Lower leg skin (tissue), 4 donors: Measurements from ENCODE around the gene PAWR. TPM values are rescaled to one million over a fixed set of nuclear protein-coding genes. Genes with fewer than 3 reads are reported as not detected.

Experiments used
- DNase-seq, 2 donors: peaks; one replicate each; pipeline ENCODE4 v3.0.0-alpha.2; 2019; ENCODE audit warnings: low spot score in 2 of 2
- H3K4me3 ChIP-seq: fragments of 200-600 bp; sonication (generic); 2 replicates; pipeline ENCODE4 v1.5.1; 2017; ENCODE audit warnings: mild to moderate bottlenecking, low read depth; ENCODE audit not compliant: poor library complexity, severe bottlenecking
- CTCF ChIP-seq, 3 donors: fragments of 450-650 bp; IDR thresholded peaks; one replicate each; pipeline ENCODE4 v1.5.1; 2016; ENCODE audit warnings: antibody characterized with exemption in 3 of 3, mild to moderate bottlenecking in 3 of 3, moderate library complexity in 2 of 3
- POLR2A ChIP-seq, 2 donors: fragments of 450-650 bp; IDR thresholded peaks; one replicate each; pipeline ENCODE4 v1.6.1; 2016 to 2017; ENCODE audit warnings: antibody characterized with exemption in 2 of 2, mild to moderate bottlenecking in 1 of 2, moderate library complexity in 1 of 2
- WGBS, 2 donors: methylation state at CpG; one replicate each; pipeline ENCODE4 v1.1.5; 2018; 5-methylcytosine and 5-hydroxymethylcytosine counted together
- intact Hi-C: fragments of 100-400 bp; cut with DNase I; formaldehyde crosslinking; loops from one replicate; pipeline ENCODE4 v1.15.0; 2023; ENCODE audit warnings: low total_unique reads
- total RNA-seq, 4 donors: library from RNA; depleted of rRNA; stranded (reverse); fragments of >200 nt; gene quantifications; one replicate each; pipeline ENCODE4 v1.1.0, GENCODE V29; 2016

PAWR gene
- total RNA-seq, 4 donors from 2014 or later, result 53.6 to 115 (median 65.6) TPM

GRCh38 chr12:79624378-79624777 is 66.4 kb downstream of the PAWR start:
- WGBS, 2 donors, result 87% methylated on average over 2 of the region's 2 CpGs
- intact Hi-C loops, result no loop called here
- no peak for DNase-seq
- H3K4me3 ChIP-seq, result no peak overlapping the region
- TF ChIP-seq CTCF (IDR thresholded peaks at IDR 0.05), result no peak
- no peak for TF ChIP-seq POLR2A (IDR thresholded peaks at IDR 0.05)

GRCh38 chr12:79619872-79620562 is 70.7 kb downstream of the PAWR start:
- no peak for TF ChIP-seq CTCF (IDR thresholded peaks at IDR 0.05)
- TF ChIP-seq POLR2A (IDR thresholded peaks at IDR 0.05), result no peak
- intact Hi-C loops, result no loop called here
- DNase-seq, result no peak
- 73 to 86% methylated on average over 3 of the region's 3 CpGs for WGBS, 2 donors
- no peak overlapping the region for H3K4me3 ChIP-seq

- 51 to 58% methylated on average over 2 of the region's 2 CpGs for WGBS, 2 donors
- H3K4me3 ChIP-seq, result no peak overlapping the region
- no peak for DNase-seq
- intact Hi-C loops, result no loop called here
- TF ChIP-seq CTCF (IDR thresholded peaks at IDR 0.05) (no peak), POLR2A (IDR thresholded peaks at IDR 0.05) (no peak)
Measured at GRCh38 chr12:79618848-79619404, 71.8 kb downstream of the PAWR start.

GRCh38 chr12:79617696-79618095 is 73.1 kb downstream of the PAWR start:
- 95 to 96% methylated on average over 4 of the region's 4 CpGs for WGBS, 2 donors
- intact Hi-C loops, result no loop called here

GRCh38 chr12:79615596-79616560 is 74.9 kb downstream of the PAWR start:
- DNase-seq, result no peak
- TF ChIP-seq POLR2A (IDR thresholded peaks at IDR 0.05) (no peak), CTCF (IDR thresholded peaks at IDR 0.05) (no peak)
- H3K4me3 ChIP-seq, result no peak overlapping the region
- 82 to 86% methylated on average over 7 of the region's 7 CpGs for WGBS, 2 donors
- intact Hi-C loops, result no loop called here

More at GRCh38 chr12:79617696-79618095, 73.1 kb downstream of the PAWR start:
- no peak for DNase-seq
- TF ChIP-seq POLR2A (IDR thresholded peaks at IDR 0.05) (no peak), CTCF (IDR thresholded peaks at IDR 0.05) (no peak)
- H3K4me3 ChIP-seq, result no peak overlapping the region
